WTC11 (cell line): ENCODE results near the gene GPR158.

Experiments used
- JUN ChIP-seq: sonication (generic); formaldehyde crosslinking; IDR thresholded peaks from 2 replicates; pipeline ENCODE4 v1.8.0; 2023; ENCODE audit warnings: mild to moderate bottlenecking, missing genetic modification reagents
- NR1H2 ChIP-seq: sonication (generic); formaldehyde crosslinking; IDR thresholded peaks from 2 replicates; pipeline ENCODE4 v1.9.0; 2021; ENCODE audit warnings: mild to moderate bottlenecking, moderate library complexity, missing genetic modification reagents

DNA sequence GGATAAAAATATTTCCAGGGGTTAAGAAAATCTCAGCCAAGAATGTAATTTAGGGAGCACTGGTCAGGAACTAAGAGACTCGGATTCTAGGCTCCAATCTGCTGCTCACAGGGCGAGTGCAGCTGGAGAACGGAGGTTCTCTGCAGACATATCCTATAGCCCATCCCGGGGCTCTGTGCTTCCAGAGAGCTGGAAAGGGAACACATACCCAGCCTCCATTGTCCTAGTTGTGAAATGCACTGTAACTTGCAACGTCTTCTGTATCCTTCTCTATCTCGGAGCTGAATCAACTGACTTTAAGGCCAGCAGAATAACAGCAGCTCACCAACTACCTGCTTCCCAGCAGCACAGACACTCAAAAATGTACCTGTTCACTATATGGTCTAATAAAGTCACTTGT is 408.2 kb downstream of the GPR158 start:
- TF ChIP-seq JUN (CRISPR knock-in tag) (no peak), NR1H2 (no peak)
